Occipital lobe (tissue), 2 donors: ENCODE results near the gene PTPRO. TPM values are rescaled to one million over a fixed set of nuclear protein-coding genes. Genes with fewer than 3 reads are reported as not detected.
"Not testable (repeated sequence)": the region's sequence is repeated elsewhere in the genome, so short reads cannot be mapped to it uniquely, and the experiment has no call there.

ENCODE experiments used
- DNase-seq: peaks from one replicate; lab custom pipeline; 2025; lab: John Stamatoyannopoulos, UW
- total RNA-seq: library from RNA; depleted of rRNA; stranded (reverse); fragments of >200 nt; gene quantifications from one replicate; pipeline ENCODE4 v1.2.3, GENCODE V29; 2014

Gene PTPRO
- total RNA-seq, 1 donor from 2014 or later, result 157 TPM

GRCh38 chr12:15601210-15601800 lies 279.0 kb downstream of the PTPRO start:
- no peak for DNase-seq

DNA sequence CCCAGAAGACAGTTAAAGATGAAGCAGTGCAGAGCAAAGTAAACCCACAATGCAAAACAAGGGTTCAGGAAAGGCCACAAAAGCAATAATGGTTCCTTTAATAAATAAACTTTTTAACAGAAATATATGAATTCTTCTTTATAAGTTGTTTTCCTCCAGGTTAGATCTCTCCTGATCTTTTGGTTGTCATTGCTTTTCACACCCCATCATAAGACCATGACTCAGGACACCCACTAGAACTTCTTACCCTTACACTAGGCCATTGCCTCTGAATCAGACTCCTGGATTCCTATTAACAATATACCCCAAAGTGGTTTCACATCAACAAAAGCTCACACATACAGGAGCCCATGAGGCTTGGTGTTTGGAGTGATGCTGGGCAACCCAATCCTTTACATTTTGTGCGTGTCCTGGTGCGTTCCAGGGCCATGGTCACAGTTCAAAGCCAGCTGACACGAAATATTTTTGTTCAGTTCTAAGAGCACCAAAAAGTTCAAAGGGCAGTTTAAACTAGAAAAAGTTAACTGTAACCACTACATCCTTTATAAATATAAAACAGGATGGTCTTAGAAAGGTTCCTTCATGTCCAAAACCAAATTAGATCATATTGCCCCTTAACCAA lies 279.9 kb downstream of the PTPRO start:
- DNase-seq, result no peak

DNA sequence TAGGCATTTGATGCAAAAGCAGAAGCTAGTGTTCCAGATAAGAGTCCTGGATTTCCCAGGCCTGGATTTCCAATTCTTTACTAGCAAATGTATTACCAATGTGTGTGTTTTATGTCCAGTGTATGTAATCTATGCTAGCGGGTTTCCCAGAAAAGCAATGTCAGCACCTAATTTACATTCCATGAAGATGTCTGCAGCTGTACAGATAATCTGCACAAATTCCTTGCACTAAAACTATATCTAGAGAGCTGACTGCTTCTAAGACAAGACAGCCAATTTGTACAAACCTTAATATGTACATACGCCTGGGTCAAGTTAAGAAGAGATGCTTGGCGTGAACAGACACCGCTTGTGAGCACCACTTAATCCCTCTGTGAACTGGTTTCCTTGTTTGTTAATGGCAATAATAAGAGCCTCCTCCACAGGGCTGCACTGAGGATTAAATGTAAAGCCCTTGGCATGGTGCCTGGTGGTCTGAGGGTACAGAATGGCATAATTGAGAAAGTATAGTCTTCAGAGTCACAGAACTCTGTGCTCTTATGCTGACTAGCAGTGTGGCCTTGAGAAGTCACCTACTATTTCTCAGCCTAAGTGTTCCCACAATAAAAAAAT lies 281.3 kb downstream of the PTPRO start:
- DNase-seq, result no peak

- no peak for DNase-seq
Measured at GRCh38 chr12:15605881-15606590, 283.7 kb downstream of the PTPRO start.

DNA sequence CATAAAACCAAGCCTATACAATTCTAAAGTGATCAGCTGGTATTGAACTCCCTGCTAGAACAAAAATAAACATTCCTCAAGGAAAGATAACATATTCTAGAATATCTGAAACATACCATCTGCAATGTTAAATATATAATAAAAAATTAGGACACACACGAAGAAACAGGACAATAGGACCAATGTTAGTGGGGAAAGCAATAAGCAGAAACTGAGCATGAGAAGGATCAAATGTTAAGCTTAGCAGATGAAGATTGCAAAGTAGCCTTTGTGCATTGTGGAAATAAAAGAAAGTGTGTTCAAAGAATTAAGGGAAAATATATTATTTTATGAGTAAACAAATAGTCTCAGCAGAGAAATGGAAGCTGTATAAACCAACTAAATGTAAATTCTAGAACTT lies 286.1 kb downstream of the PTPRO start:
- no peak for DNase-seq

DNA sequence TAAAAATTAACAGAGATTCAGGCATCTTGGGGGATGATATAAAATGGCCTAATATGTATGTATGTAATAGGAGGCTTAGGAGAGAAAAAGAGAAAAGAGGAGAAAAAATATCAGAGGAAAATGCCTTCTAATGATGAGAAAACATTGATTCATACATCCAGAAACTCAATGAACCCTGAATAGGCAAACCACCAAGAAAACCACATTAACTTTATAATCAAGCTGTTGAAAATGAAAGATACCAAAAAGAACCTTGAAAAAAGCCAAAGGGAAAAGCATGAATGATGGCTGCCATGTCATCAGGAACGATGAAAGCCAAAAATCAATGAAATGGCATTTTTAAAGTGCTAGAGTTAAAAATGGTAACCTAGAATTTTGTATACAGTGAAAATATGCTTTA lies 286.6 kb downstream of the PTPRO start:
- DNase-seq, result no peak

GRCh38 chr12:15613981-15614380 lies 291.7 kb downstream of the PTPRO start:
- DNase-seq, result no peak

DNA sequence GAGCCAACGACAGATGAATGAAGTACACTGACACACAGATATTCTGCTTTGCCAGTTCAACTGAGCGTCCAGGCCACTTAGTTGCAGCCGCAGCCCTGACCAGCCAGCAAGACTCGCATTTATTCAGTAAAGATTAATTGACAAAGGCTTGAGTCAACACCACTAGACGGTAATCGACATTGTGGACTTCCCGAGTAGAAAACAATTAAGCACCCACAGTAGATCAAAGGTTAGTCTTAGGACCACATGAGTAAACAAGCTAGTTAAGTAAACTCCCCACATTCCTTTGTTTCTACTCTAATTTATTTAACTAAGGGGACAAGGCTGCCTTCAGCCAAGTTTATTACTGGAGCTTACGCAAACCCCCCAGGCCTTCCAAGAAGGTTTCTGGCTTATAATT lies 294.2 kb downstream of the PTPRO start:
- DNase-seq, result not testable (repeated sequence)

DNA sequence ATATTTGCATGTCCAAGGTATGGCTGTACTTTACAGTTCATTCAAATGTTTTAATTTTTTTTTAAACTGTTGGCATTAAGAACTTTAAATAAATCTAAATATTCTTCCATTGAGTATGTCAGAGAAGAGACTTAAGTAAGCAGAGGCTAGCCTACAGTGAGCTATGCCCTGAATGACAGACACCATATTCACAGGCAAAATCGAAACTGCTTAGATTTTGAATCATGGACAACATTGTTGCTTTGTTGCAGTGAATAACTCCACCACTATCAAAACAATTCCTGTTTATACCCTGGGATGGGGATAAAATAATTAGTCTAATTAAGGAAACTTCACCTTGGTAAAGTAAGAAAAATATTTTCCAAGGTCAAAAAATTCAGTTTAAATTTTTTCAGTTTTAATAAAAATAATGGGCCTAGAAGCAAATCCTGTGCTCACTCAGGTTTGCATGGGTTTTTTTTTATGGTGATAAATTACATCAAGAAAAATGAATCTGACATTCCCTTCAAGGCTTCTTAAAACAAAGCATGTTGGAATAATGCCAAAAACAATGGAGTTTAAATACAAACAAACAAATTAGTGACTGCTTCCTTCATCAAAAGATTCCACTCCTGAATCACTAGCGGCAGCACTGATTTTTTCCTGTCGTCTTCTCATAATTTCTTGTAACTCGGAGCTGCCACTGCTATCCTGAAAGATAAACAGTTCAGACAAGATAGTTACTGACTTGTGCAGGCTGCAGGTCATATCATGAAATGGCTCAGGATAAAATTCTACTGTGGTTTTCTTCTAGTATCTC lies 298.6 kb downstream of the PTPRO start:
- no peak for DNase-seq

- no peak for DNase-seq
Measured at GRCh38 chr12:15625075-15625474, 302.8 kb downstream of the PTPRO start.

GRCh38 chr12:15627995-15628945 lies 306.0 kb downstream of the PTPRO start:
- no peak for DNase-seq

- no peak for DNase-seq
Measured at GRCh38 chr12:15629108-15629507, 306.8 kb downstream of the PTPRO start.

- DNase-seq, result no peak
Measured at GRCh38 chr12:15629761-15630160, 307.5 kb downstream of the PTPRO start.

GRCh38 chr12:15631007-15631715 lies 308.9 kb downstream of the PTPRO start:
- DNase-seq, result no peak

DNA sequence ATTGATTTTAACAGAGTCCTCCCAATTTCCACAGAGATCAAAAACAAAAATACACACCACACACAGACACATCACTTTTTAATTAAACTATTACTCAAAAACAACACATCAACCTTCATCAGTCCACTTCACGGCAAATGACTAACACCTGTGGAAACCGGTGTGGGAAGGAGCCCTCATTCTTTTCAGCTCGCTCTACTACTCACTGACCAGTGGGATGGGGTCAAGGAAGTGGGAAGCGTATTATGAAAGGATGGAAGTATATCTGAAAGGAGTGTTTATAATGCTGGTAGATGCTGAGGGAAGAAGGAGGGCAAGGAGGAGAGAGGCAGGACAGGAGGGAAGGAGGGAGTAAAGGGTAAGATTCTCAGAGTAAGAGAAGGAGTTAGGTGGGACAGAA lies 310.4 kb downstream of the PTPRO start:
- DNase-seq, result no peak

GRCh38 chr12:15633201-15633600 lies 310.9 kb downstream of the PTPRO start:
- DNase-seq, result no peak

DNA sequence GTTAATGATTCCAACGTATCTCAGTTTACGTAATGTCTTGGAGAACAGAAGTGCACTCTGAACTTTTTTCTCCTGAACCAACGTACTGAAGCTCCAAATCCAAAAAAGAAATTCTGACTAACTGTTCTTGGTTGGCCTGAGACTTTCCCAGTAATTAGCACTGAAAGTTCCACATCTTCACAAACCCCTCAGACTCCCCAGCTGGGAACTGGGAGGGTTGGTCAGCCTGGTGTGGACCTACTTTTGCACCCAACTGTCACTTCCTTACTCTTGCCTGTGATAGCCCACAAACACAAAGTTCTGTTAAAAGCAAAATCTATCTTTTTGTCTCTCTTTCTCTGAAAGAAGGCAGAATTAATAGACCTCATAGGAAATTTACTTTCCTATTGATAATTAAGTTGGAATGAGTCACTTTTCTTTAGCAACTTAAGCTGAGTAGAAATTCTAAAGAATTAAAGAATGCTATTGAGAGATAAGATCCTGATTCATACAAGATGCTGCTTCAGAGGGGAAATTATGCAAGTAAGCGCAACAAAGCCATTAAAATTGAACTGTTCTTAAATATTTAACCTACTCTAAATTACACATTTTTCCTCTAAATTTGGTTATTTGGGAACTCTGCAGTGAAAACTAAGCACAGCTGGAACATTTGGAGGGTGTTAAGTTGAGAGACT lies 311.8 kb downstream of the PTPRO start:
- DNase-seq, result no peak

- DNase-seq, result no peak
Measured at GRCh38 chr12:15636060-15636890, 314.0 kb downstream of the PTPRO start.
